GM18858 (cell line): ENCODE measurements around the gene PPA2.

Source experiments
- ATAC-seq: cut with Tn5 transposase; IDR thresholded peaks from one replicate; pipeline ENCODE4 v1.9.1; 2021; ENCODE audit not compliant: unreplicated experiment

PPA2 gene

GRCh38 chr4:105327222-105327621, 146.6 kb downstream of the PPA2 start:
- no peak for ATAC-seq
